NB4 (cell line): ENCODE results near the gene LCLAT1.
"Not testable (repeated sequence)": the region's sequence is repeated elsewhere in the genome, so short reads cannot be mapped to it uniquely, and the experiment has no call there.

ENCODE experiments used
- CTCF ChIP-seq: IDR thresholded peaks from one replicate; pipeline ENCODE4 v1.5.1; 2012; ENCODE audit warnings: low read depth, low read length
- POLR2A ChIP-seq: IDR thresholded peaks from 2 replicates; pipeline ENCODE4 v1.6.1; 2011; ENCODE audit warnings: mild to moderate bottlenecking; ENCODE audit not compliant: insufficient read length; ENCODE audit errors: extremely low read depth

- not testable (repeated sequence) for TF ChIP-seq CTCF, POLR2A
Observed at GRCh38 chr2:30614227-30614626, 167.2 kb downstream of the LCLAT1 start.
